Neutrophil (primary cell): ENCODE results near the gene GTF3A.
A peak's percentile ranks its signal among the peaks of the same experiment; 100 is the strongest.

Source experiments
- H3K27ac ChIP-seq: fragments of 200-600 bp; sonication (generic); 2 replicates; pipeline ENCODE4 v1.5.1; 2016; ENCODE audit warnings: mild to moderate bottlenecking, moderate library complexity
- H3K27me3 ChIP-seq: fragments of 200-600 bp; sonication (generic); 2 replicates; pipeline ENCODE4 v1.6.0; 2016; ENCODE audit warnings: mild to moderate bottlenecking
- H3K36me3 ChIP-seq: fragments of 200-600 bp; sonication (generic); 2 replicates; pipeline ENCODE4 v1.5.1; 2017
- H3K4me1 ChIP-seq, 2 experiments: fragments of 200-600 bp in 1 of 2; sonication (generic) in 1 of 2; 1 replicate in 1 of 2; 2 replicates in 1 of 2; pipeline versions ENCODE4 v1.5.1 to v1.6.1; 2013 to 2016; ENCODE audit warnings: low read depth in 1 of 2, low read length in 1 of 2, mild to moderate bottlenecking in 1 of 2, moderate library complexity in 1 of 2; ENCODE audit not compliant: control insufficient read depth in 1 of 2, insufficient read depth in 1 of 2
- H3K4me3 ChIP-seq, 2 experiments: fragments of 200-600 bp in 1 of 2; sonication (generic) in 1 of 2; 1 replicate in 1 of 2; 2 replicates in 1 of 2; pipeline ENCODE4 v1.5.1; 2013 to 2016; ENCODE audit warnings: low read depth in 1 of 2, low read length in 1 of 2, mild to moderate bottlenecking in 1 of 2, moderate library complexity in 1 of 2
- H3K9me3 ChIP-seq: fragments of 200-600 bp; sonication (generic); 2 replicates; pipeline ENCODE4 v1.5.1; 2016
- CTCF ChIP-seq: fragments of 200-600 bp; sonication (generic); IDR thresholded peaks from 2 replicates; pipeline ENCODE4 v1.5.1; 2016; ENCODE audit warnings: antibody characterized with exemption

The GTF3A gene

GRCh38 chr13:27440408-27440807 is 16.0 kb downstream of the GTF3A start:
- Histone ChIP-seq H3K27me3 (no peaks in the 10 kb centered on the region), H3K36me3 (peaks cover 68% of the 10 kb centered on the region), H3K4me3 (no peak overlapping the region), H3K27ac (no peak overlapping the region), H3K4me1 (peaks cover 10 to 14% of the 10 kb centered on the region in 2 experiments), H3K9me3 (no peaks in the 10 kb centered on the region)
- no peak for TF ChIP-seq CTCF

GRCh38 chr13:27442071-27442647 is 17.7 kb downstream of the GTF3A start:
- H3K9me3 ChIP-seq = no peaks in the 10 kb centered on the region
- H3K36me3 ChIP-seq = peaks cover 55% of the 10 kb centered on the region
- no peaks in the 10 kb centered on the region for H3K27me3 ChIP-seq
- TF ChIP-seq CTCF = no peak
- no peak overlapping the region for H3K4me3 ChIP-seq
- peaks cover 18 to 22% of the 10 kb centered on the region in 2 experiments for H3K4me1 ChIP-seq
- peak overlapping the region; percentile 28 for H3K27ac ChIP-seq

DNA sequence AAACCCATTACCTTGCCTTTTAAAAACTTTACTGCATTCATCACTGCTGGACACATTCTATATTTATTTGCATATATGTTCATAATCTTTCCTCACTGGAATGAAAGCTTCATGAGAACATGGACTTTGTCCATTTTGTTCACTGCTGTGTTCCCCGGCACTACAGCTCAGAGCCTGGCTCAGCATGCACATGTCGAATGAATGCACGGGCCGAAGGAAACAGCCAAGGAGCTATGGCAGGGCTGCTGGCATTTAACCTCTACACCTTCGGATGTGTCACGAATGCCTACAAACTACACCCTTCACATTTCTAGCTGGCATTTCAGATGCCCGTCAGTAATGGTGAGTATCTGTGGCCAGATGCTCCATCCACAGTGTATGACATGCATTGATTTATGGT is 18.4 kb downstream of the GTF3A start:
- H3K27me3 ChIP-seq = no peaks in the 10 kb centered on the region
- H3K4me1 ChIP-seq = peaks cover 24 to 29% of the 10 kb centered on the region in 2 experiments
- H3K9me3 ChIP-seq = no peaks in the 10 kb centered on the region
- peak overlapping the region; percentile 28 for H3K27ac ChIP-seq
- H3K4me3 ChIP-seq = no peak overlapping the region
- TF ChIP-seq CTCF = no peak
- peaks cover 50% of the 10 kb centered on the region for H3K36me3 ChIP-seq

DNA sequence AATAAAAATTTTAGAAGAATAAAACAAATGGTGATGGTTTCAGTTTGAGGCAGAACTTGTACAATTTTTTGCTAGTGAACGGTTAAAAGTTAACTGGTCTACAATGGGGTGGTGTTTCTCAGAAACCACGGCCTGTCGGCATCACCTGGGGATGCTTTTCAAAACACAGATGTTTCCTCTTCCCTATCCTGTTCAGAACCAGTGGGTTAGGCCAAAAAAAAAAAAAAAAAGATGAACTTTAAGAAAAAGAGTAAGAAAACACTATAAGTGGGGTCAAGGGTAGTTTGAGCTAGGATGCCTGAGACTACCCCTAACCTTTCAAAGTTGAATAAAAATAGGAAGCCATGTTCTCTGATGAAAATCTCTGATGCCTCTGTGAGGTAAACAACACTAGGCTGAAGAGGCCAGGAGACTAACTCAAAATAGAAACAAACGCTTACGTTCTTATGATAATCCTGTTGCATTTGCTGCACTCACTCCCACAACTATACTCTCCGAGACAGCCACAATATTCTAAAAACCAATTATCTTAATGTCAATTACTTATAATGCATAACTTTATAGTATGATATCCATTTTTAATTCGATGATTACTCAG is 22.7 kb downstream of the GTF3A start:
- no peaks in the 10 kb centered on the region for H3K9me3 ChIP-seq
- TF ChIP-seq CTCF = no peak
- H3K4me3 ChIP-seq = no peak overlapping the region
- H3K4me1 ChIP-seq = peaks cover 52 to 56% of the 10 kb centered on the region in 2 experiments
- peaks cover 13% of the 10 kb centered on the region for H3K36me3 ChIP-seq
- peak overlapping the region; percentile 51 for H3K27ac ChIP-seq
- H3K27me3 ChIP-seq = no peaks in the 10 kb centered on the region

DNA sequence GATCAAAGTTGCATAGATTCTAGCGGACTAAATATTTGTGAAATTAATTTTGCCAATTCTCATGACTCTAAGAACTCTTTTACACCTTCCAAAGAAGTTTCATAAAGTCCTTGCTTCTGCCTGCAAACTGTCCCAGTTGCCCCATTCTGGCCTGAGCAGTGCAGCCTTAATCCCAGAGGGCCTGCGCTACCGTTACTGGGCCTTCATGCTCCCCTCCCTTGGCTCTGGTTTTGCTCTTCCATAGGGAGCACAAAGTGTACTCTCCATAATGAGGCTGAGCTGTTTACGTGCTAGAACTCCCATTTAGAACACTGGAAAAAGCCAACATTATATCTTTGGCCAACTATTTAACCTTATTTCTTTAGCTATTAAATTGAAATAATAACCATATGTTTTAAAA is 23.9 kb downstream of the GTF3A start:
- Histone ChIP-seq H3K9me3 (no peaks in the 10 kb centered on the region), H3K4me1 (peaks cover 45 to 47% of the 10 kb centered on the region in 2 experiments), H3K27ac (no peak overlapping the region), H3K27me3 (no peaks in the 10 kb centered on the region), H3K4me3 (no peak overlapping the region), H3K36me3 (peaks cover under 1% of the 10 kb centered on the region)
- no peak for TF ChIP-seq CTCF
